ENCODE data around the gene ZNF358.

The ZNF358 gene

GRCh38 chr19:7488736-7489353 lies 27.1 kb upstream of the ZNF358 start, which contains the start of gene PEX11G:
TSS of gene PEX11G (minus strand) at chr19:7489035. CDS start at chr19:7489010, 25 bp downstream.
- in situ Hi-C loops (cut with HindIII; ENCODE audit: low sequenced_read_pairs) = no loop called here

DNA sequence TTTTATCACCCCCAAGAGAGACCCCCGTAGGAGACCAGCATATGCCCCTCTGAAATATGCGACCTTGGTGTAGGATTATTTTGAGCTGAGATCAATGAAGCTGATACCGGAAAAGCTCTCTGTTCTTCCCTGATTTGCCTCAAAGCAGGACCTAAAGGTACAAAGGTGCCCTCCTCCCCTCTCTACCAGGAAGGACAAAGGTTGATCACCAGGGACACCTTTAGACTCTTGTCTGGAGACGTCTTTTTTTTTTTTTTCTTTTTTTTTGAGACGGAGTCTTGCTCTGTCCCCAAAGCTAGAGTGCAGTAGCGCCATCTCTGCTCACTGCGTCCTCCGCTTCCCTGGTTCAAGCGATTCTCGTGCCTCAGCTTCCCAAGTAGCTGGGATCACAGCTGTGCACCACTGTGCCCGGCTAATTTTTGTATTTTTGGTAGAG lies 26.3 kb upstream of the ZNF358 start:
- in situ Hi-C loops (cut with HindIII; ENCODE audit: low sequenced_read_pairs) = no loop called here

- in situ Hi-C loops (cut with HindIII; ENCODE audit: low sequenced_read_pairs) = no loop called here
These were observed 23.8 kb upstream of the ZNF358 start for GRCh38 chr19:7492142-7492541.

- in situ Hi-C loops (cut with HindIII; ENCODE audit: low sequenced_read_pairs) = no loop called here
These were observed 23.3 kb upstream of the ZNF358 start for GRCh38 chr19:7492558-7492957.

DNA sequence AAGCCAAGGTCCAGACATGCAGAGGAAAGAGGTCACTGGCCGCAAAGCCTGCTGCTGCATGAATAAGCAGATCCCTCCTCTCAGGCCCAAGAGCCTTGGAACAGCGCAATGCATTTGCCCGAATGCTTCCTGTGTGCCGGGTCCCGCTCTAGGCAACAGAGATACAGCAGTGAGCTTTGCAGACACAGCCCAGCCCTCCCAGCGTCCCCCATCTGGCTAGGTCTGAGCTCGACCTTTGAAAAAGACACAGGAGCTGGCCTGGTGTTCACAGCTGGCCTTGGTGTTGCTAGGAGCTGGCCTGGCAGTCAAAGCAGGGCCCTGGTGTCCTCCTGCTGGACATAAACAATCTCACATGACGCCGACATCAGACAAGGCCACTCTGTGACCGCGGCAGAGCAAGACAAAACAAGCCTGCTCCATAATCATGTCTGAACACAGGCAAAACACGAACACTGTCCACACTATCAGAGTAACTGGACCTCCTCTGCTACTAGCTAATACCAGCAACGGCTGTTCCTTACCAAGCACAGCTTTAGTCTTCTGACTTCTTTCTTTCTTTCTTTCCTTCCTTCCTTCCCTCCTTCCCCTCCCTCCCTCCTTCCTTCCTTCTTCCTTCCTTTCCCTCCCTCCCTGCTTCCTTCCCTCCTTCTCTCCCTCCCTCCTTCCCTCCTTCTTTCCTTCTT lies 21.3 kb upstream of the ZNF358 start:
- in situ Hi-C loops (cut with HindIII; ENCODE audit: low sequenced_read_pairs) = no loop called here

GRCh38 chr19:7497292-7497691 lies 18.6 kb upstream of the ZNF358 start:
- in situ Hi-C loops (cut with HindIII; ENCODE audit: low sequenced_read_pairs) = no loop called here

- in situ Hi-C loops (cut with HindIII; ENCODE audit: low sequenced_read_pairs) = no loop called here
These were observed 15.0 kb upstream of the ZNF358 start for GRCh38 chr19:7500811-7501450.

GRCh38 chr19:7502552-7502951 lies 13.4 kb upstream of the ZNF358 start:
- in situ Hi-C loops (cut with HindIII; ENCODE audit: low sequenced_read_pairs) = no loop called here

DNA sequence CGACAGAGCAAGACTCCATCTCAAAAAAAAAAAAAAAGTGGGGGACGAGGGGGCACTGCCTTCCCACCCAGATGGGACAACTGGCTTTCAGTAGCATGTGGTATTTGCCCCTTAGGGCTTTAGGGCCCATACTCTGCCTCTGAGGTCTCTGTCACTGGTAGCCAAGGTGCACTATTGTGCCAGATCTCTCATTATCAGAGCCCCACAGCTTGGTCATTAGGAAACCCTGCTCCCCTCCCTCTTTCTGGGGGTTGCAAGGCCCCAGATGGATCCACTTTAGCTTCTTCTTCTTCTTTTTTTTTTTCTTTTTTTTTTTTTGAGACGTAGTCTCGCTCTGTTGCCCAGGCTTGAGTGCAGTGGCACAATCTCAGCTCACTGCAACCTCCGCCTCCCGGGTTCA lies 11.2 kb upstream of the ZNF358 start:
- in situ Hi-C loops (cut with HindIII; ENCODE audit: low sequenced_read_pairs) = no loop called here

DNA sequence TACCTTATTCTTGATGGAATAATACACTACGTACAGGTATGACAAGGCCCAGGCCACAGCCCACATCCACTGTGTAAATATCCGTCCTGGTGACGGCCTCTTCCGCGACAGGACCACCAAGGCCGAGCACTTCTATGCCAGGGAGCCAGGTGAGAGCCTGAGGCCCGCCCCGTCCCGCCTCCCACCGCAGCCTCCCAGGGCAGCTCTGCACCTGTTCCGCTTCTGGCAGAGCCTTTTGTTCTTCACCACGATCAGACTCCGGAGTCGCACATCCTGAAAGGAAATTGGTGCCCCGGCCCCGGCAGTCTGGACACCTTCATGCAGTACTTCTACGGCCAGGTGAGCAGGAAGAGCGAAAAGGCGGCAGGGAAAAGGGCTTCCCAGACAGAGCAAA lies 10.6 kb upstream of the ZNF358 start:
- in situ Hi-C loops (cut with HindIII; ENCODE audit: low sequenced_read_pairs) = no loop called here

- in situ Hi-C loops (cut with HindIII; ENCODE audit: low sequenced_read_pairs) = no loop called here
These were observed 10.1 kb upstream of the ZNF358 start for GRCh38 chr19:7505682-7506384.

DNA sequence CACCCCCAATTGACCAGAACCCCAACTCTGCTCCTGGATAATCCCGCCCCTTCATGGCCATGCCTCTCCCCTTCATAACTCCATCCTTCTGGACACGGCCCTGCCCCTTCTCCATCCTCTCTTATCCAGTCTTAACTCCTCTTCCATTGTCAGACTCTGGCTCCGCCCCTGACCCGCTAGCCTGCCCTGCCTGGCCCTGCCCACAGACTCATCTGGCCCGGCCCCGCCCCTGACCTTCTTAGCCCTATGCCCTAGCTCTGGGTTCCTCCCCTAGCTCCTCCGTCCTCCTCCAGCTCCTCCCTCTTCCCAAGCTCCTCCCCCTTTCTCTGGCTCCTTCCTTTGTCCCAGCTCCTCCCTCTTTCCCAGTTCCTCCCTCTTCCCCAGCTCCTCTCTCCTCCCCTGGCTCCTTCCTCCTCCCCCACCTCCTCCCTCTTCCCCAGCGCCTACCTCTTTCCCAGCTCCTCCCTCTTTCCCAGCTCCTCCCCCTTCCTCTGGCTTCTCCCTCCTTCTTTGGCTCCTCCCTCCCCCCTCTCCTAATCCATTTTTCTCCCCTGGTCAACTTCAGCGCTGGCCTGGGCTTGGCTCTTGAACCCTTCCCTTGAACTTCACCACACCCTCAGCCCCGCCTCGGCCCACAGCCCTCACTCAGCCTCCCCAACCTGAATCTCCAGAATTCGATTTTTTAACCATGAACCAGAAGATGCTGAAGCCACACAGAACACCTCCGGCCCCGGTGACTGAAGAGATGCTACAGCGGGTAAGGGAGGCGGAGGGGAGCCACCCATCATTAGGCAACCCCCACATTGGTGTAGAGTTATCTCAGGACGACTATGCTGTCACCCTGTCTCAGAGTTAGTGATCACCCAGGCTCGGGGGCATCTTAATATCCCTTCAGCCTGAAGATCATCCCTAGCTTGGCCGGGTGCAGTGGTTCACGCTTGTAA lies 9.2 kb upstream of the ZNF358 start:
- in situ Hi-C loops (cut with HindIII; ENCODE audit: low sequenced_read_pairs) = no loop called here

DNA sequence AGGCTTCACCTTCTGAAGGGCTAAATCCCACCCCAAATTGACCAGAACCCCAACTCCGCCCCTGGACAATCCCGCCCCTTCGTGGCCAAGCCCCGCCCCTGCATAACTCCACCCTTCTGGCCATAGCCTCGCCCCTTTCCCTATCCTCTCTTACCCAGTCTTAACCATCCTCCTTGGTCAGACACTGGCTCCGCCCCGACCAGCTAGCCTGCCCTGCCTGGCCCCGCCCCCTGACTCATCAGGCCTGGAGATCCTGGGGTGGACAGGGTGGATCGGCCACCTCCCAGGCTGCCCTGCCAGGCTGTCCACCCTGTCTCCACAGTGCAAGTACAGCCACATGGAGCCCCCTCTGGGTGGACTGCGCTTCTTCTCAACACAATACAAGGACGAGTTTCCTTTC lies 8.0 kb upstream of the ZNF358 start:
- in situ Hi-C loops (cut with HindIII; ENCODE audit: low sequenced_read_pairs) = no loop called here

DNA sequence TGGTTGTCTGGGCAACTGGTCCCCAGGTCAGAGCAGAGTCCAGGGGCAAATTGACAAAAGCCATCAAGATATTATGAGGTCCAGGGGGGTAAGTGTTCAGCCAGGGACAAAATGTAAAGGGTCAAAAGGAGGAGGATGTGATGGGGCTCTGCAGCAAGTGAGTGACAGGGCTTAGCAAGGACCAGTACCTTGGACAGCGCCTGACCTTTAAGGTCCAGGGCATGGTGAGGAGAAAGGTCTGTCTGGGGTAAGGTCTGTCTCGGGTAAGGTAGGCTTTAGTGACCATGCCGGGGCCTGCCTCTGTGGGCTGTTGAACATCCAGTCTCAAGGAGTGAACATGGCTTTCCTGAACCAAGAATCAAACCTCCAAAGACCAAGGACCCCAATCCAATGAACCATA lies 6.3 kb upstream of the ZNF358 start:
- in situ Hi-C loops (cut with HindIII; ENCODE audit: low sequenced_read_pairs) = no loop called here

DNA sequence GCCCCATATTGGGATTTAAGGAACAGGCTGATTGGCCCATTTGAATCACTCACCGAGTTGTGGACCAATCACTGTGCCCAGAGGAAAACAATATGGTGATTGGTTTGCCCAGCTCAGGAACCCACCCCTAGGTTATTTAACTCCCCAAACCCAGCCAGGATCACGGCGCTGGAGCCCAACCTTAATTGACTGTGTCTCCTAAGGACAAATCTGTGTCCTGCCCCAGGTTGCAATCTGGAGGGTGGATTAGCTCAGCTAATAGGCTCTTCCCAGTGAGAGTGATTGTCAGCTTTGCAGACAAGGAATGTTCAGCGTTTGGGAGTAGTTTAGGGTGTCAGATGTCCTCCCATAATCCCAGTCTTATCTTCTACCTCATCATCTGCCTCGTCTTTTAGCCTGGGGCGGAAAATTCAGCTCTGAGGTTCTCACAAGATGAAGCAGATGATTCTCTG lies 3.5 kb upstream of the ZNF358 start:
- in situ Hi-C loops (cut with HindIII; ENCODE audit: low sequenced_read_pairs) = no loop called here

DNA sequence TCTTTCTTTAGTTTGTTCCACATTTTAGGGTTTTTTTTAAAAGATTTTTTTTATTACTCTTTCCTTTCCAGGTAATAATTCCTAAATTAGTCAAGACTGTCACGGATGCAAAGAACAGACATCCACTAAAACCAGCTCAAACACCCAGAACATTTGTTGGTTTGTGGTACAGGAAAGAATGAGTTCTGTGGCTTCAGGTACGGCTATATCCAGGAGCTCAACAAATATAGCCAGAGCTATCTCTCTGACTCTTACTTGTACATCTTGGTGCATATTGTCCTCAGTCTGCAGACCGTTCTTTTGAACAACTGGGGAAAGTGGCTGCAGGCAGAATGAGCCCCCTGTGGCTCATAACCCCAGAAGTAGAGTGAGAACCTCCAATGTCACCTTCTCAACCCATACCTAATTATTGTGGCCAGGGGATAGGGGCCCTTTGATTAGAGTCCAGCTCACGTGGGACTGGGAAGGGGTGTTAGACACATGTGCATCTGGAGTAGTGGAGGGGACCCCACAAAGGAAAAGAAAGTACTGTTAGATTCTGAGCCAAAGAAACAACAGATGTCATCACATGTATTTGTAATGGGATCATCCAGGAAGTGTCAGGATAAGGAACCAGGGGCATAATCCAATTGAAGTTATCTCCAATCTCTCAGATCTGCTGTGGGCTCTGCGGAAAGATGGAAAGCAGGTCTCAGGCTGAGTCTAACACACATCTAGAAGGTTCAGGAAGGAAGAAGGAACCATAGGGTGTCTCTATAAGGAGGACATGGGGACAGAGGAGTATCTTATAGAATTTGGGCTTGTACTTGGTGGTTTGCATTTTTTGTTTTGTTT lies 1.9 kb upstream of the ZNF358 start:
- in situ Hi-C loops (cut with HindIII; ENCODE audit: low sequenced_read_pairs) = no loop called here

GRCh38 chr19:7515110-7515644 lies 726 bp upstream of the ZNF358 start:
- in situ Hi-C loops (cut with HindIII; ENCODE audit: low sequenced_read_pairs) = no loop called here

DNA sequence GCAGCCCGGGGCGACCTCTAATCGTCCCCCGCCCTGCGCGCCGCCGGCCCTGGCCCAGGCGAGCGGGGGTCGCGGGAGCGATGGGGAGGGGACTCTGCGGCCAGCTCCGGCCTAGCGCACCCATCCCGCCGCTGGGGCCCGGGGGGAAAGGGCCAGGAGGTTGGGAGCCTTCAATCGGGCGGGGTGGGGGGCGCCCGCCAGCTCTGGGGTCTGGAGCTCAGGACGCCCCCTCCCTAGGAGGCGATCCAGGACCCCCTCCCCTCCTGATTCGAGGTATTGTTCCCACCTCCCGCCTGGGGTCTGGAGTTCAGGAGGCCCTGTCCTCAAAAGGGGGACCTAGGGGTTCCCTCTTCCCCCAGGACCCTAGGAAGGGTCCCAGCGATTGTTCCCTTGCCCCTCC lies 430 bp downstream of the ZNF358 start:
- in situ Hi-C loops (cut with HindIII; ENCODE audit: low sequenced_read_pairs) = no loop called here

GRCh38 chr19:7516878-7517277 lies 975 bp downstream of the ZNF358 start:
- in situ Hi-C loops (cut with HindIII; ENCODE audit: low sequenced_read_pairs) = no loop called here

All from DLD1 (cell line).